K562 (cell line): ENCODE measurements around the gene DDX5. TPM values are rescaled to one million over a fixed set of nuclear protein-coding genes. Genes with fewer than 3 reads are reported as not detected.

Experiments used
- ATAC-seq: fragments of 200-7000 bp; cut with Tn5 transposase; 3 replicates; pipeline ENCODE4 v1.9.1; 2020; ENCODE audit warnings: moderate library complexity
- BruUV-seq: library from RNA; stranded (reverse); fragments of 400-500 nt; replicated peaks from 2 replicates; lab custom pipeline; 2021; lab: Mats Ljungman, UMichigan
- CTCF ChIA-PET: fragments of 300-600 bp; formaldehyde crosslinking; extraction: SDS; loops from one replicate; lab custom pipeline; 2021; ENCODE audit warnings: low intra/inter-chr PET ratio; lab: Yijun Ruan, JAX
- POLR2A ChIA-PET: fragments of 300-600, 350-650 bp; sonication (Branson Sonifier 250); formaldehyde crosslinking; extraction: SDS; loops from one replicate; lab custom pipeline; 2021; ENCODE audit warnings: antibody characterized with exemption, inconsistent platforms; lab: Yijun Ruan, JAX
- DNase-seq, 4 experiments: peaks; one replicate each; pipeline versions ENCODE4 v3.0.0 to v3.0.0-alpha.2; 2011 to 2018; ENCODE audit warnings: low spot score in 3 of 4, mixed read lengths in 3 of 4; ENCODE audit errors: extremely low read depth in 1 of 4
- FAIRE-seq: peaks from 2 replicates; lab custom pipeline; 2011; peaks lifted over from hg19 to GRCh38; lab: Jason Lieb, UNC
- H2AFZ ChIP-seq: 2 replicates; pipeline ENCODE4 v1.6.0; 2011; ENCODE audit warnings: low read depth, low read length, control low read depth, inconsistent platforms
- H3K27ac ChIP-seq: fragments of 200-600 bp; 3 replicates; pipeline ENCODE4 v1.8.0; 2011; ENCODE audit warnings: low read depth, mild to moderate bottlenecking, control low read depth, inconsistent platforms, low read length, moderate library complexity, mixed read lengths; ENCODE audit errors: extremely low read depth
- H3K27me3 ChIP-seq, 2 experiments: fragments of 300-600 bp in 1 of 2; 2 replicates in 1 of 2; 3 replicates in 1 of 2; pipeline versions ENCODE4 v1.6.0 to v1.8.0; 2011; ENCODE audit warnings: inconsistent platforms in 2 of 2, low read length in 2 of 2, mild to moderate bottlenecking in 1 of 2, mixed read lengths in 1 of 2, moderate library complexity in 1 of 2; ENCODE audit not compliant: control insufficient read depth in 2 of 2, insufficient read depth in 2 of 2
- H3K36me3 ChIP-seq: fragments of 300-600 bp; 3 replicates; pipeline ENCODE4 v1.8.0; 2011; ENCODE audit warnings: mild to moderate bottlenecking, low read length, inconsistent platforms; ENCODE audit not compliant: control insufficient read depth, insufficient read depth
- H3K4me1 ChIP-seq, 2 experiments: fragments of 200-600 bp in 1 of 2; replicated peaks in 1 of 2; 2 replicates in 1 of 2; 3 replicates in 1 of 2; pipeline versions ENCODE4 v1.5.1 to v1.8.0; 2011; ENCODE audit warnings: inconsistent platforms in 2 of 2, low read length in 2 of 2, mild to moderate bottlenecking in 1 of 2, mixed read lengths in 1 of 2, moderate library complexity in 1 of 2; ENCODE audit not compliant: control insufficient read depth in 2 of 2, insufficient read depth in 2 of 2
- H3K4me2 ChIP-seq: 2 replicates; pipeline ENCODE4 v1.6.1; 2011; ENCODE audit warnings: low read length, control low read depth, inconsistent platforms, mixed read lengths; ENCODE audit not compliant: insufficient read depth
- H3K4me3 ChIP-seq: fragments of 200-600 bp; sonication (generic), shearing (Covaris generic); 2 replicates; pipeline ENCODE4 v1.5.1; 2016; ENCODE audit warnings: control low read depth, inconsistent platforms
- H3K79me2 ChIP-seq: fragments of 200-600 bp; 3 replicates; pipeline ENCODE4 v1.8.0; 2011; ENCODE audit warnings: low read length, inconsistent platforms; ENCODE audit not compliant: control insufficient read depth, insufficient read depth
- H3K9ac ChIP-seq, 2 experiments: 2 replicates each; pipeline versions ENCODE4 v1.6.0 to v1.6.1; 2011; ENCODE audit warnings: low read depth in 2 of 2, low read length in 2 of 2, control low read depth in 1 of 2, inconsistent platforms in 1 of 2, mild to moderate bottlenecking in 1 of 2, mixed read lengths in 1 of 2; ENCODE audit not compliant: insufficient read depth in 1 of 2
- H3K9me1 ChIP-seq: one replicate; pipeline ENCODE4 v1.6.0; 2011; ENCODE audit warnings: inconsistent platforms, mild to moderate bottlenecking, low read length, moderate library complexity; ENCODE audit not compliant: control insufficient read depth, insufficient read depth
- H3K9me3 ChIP-seq: replicated peaks from 2 replicates; pipeline ENCODE4 v1.5.1; 2011; ENCODE audit warnings: low read depth, low read length, inconsistent platforms; ENCODE audit not compliant: control insufficient read depth, insufficient read depth
- H4K20me1 ChIP-seq: replicated peaks from 2 replicates; pipeline ENCODE4 v1.6.1; 2011; ENCODE audit warnings: low read length, inconsistent platforms, mixed read lengths; ENCODE audit not compliant: control insufficient read depth, insufficient read depth
- ATF7 ChIP-seq: fragments of 450-650 bp; IDR thresholded peaks from 2 replicates; pipeline ENCODE4 v1.7.1; 2014; ENCODE audit warnings: mild to moderate bottlenecking, moderate library complexity
- C11orf30 ChIP-seq: fragments of 450-650 bp; IDR thresholded peaks from 2 replicates; pipeline ENCODE4 v1.6.1; 2016; ENCODE audit warnings: low read depth, mild to moderate bottlenecking
- CBX3 ChIP-seq, 2 experiments: IDR thresholded peaks; 1 replicate in 1 of 2; 2 replicates in 1 of 2; pipeline ENCODE4 v1.6.1; 2012; ENCODE audit warnings: inconsistent platforms in 2 of 2, low read length in 2 of 2, borderline replicate concordance in 1 of 2, control low read depth in 1 of 2
- DIDO1 ChIP-seq: fragments of 450-650 bp; IDR thresholded peaks from 2 replicates; pipeline ENCODE4 v1.6.1; 2016; ENCODE audit warnings: low read depth, missing biosample characterization, missing genetic modification characterization
- HSF4 ChIP-seq: fragments of 250-450 bp; sonication (Bioruptor Pico); IDR thresholded peaks from 2 replicates; pipeline ENCODE4 v2.1.2; 2022; ENCODE audit warnings: mild to moderate bottlenecking, moderate library complexity, borderline replicate concordance
- NCOA6 ChIP-seq: fragments of 450-650 bp; IDR thresholded peaks from 2 replicates; pipeline ENCODE4 v1.6.1; 2017; ENCODE audit warnings: mild to moderate bottlenecking
- SAFB2 ChIP-seq: fragments of 200-400 bp; formaldehyde crosslinking; IDR thresholded peaks from 2 replicates; pipeline ENCODE4 v1.6.1; 2018; ENCODE audit warnings: borderline replicate concordance, low read length, low read depth, moderate library complexity; ENCODE audit not compliant: severe bottlenecking
- TAF15 ChIP-seq: fragments of 200-400 bp; formaldehyde crosslinking; IDR thresholded peaks from 2 replicates; pipeline ENCODE4 v1.6.1; 2017; ENCODE audit warnings: mild to moderate bottlenecking, low read depth, low read length, moderate library complexity
- TSC22D4 ChIP-seq: fragments of 450-650 bp; IDR thresholded peaks from 2 replicates; pipeline ENCODE4 v1.6.1; 2016; ENCODE audit warnings: missing genetic modification characterization, missing biosample characterization, control low read depth
- ZC3H4 ChIP-seq: sonication (generic); formaldehyde crosslinking; IDR thresholded peaks from 2 replicates; pipeline ENCODE4 v1.9.0; 2021; ENCODE audit warnings: missing genetic modification reagents, borderline replicate concordance
- ZNF696 ChIP-seq: fragments of 250-450 bp; sonication (Bioruptor Pico); conservative IDR thresholded peaks from 2 replicates; pipeline ENCODE4 v1.4.0; 2020; ENCODE audit warnings: mild to moderate bottlenecking, moderate library complexity
- WGBS: fragments of 100-300 bp; shearing (Covaris generic); methylation state at CpG from one replicate; pipeline ENCODE4 v1.1.6; 2016; ENCODE audit warnings: low coverage, mixed read lengths; ENCODE audit not compliant: insufficient coverage; ENCODE audit errors: missing lambda C conversion rate; 5-methylcytosine and 5-hydroxymethylcytosine counted together
- in situ Hi-C: fragments of 300-500 bp; cut with MboI; formaldehyde crosslinking; loops from 4 replicates; pipeline ENCODE4 v1.15.0; 2018; ENCODE audit warnings: inconsistent platforms, mixed read lengths
- intact Hi-C: fragments of 100-400 bp; cut with micrococcal nuclease; formaldehyde crosslinking; loops from 2 replicates; pipeline ENCODE4 v1.14.2; 2022
- polyA plus RNA-seq, 8 experiments: library from polyadenylated mRNA; depleted of rRNA in 4 of 8; stranded (reverse) in 5 of 8; unstranded in 3 of 8; fragments of >200 nt; fragmentation: Nextera tagmentation in 2 of 8; fragmentation: Illumina TruSeq in 1 of 8; extraction: Ambion mirVana in 2 of 8; extraction: Trizol in 1 of 8; gene quantifications; 2 replicates each; pipeline versions ENCODE4 v1.2.1 to v1.2.3, GENCODE V29; 2011 to 2014; ENCODE audit warnings: inconsistent platforms in 1 of 8, missing spikeins in 1 of 8
- total RNA-seq, 7 experiments: library from RNA; depleted of rRNA in 6 of 7; stranded (reverse); fragments of >200 nt in 6 of 7; fragmentation: Illumina TruSeq in 2 of 7; extraction: Trizol in 2 of 7; gene quantifications; 2 replicates each; pipeline versions ENCODE4 v1.2.1 to v1.2.3, GENCODE V29; 2011 to 2021; ENCODE audit warnings: low replicate concordance in 1 of 7
- TF ChIP-seq, protein P1 (sequence below): fragments of 450-650 bp; IDR thresholded peaks from 2 replicates; pipeline ENCODE4 v1.6.1; 2016; ENCODE audit warnings: antibody characterized with exemption
- TF ChIP-seq, protein P2 (sequence below): fragments of 250-450 bp; sonication (Bioruptor Pico); IDR thresholded peaks from 2 replicates; pipeline ENCODE4 v1.8.0; 2022; ENCODE audit warnings: moderate library complexity, mild to moderate bottlenecking, inconsistent platforms
- TF ChIP-seq, protein P3 (sequence below): fragments of 250-450 bp; sonication (Bioruptor Pico); IDR thresholded peaks from 2 replicates; pipeline ENCODE4 v1.5.0; 2021

DDX5 gene
- total and polyA plus RNA-seq, 9 of the 15 experiments (the other 6 are each of a cell fraction or from before 2014, with no cell fraction given), result 306 to 1,639 (median 604) TPM

DNA sequence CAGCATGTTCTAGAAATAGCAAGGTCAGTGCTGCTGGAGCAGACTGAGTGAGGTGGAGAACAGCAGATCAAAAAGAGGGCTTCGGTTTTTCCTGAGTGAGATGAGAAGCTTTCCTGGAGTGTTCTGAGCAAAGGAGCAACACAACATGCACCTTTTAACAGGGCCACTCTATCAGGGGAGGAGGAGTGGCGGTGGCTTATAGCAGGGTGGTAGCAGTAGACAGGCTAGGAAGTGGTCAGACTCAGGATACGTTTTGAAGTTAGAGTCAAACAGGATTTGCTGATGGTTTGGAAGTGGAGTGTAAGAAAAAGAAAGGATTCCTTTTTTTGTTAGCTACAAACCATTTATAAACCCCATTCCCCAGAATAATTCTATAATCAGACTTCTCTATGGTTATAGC lies 21.7 kb downstream of the DDX5 start:
- H3K9ac ChIP-seq, result no peak overlapping the region
- POLR2A ChIA-PET, result interaction anchor here (0.6 to 2.0 kb wide), 5 partner anchors 13 to 104 kb away, joined by 3 to 12 read pairs (median 7); partner anchors contain the start of gene POLG2
- no peak for FAIRE-seq

More for the DNA sequence above, 21.7 kb downstream of the DDX5 start:
- BruUV-seq, result no TSS peak
- ATAC-seq (no peak; the same call in 2 of the 3 replicates), DNase-seq (no peak)
- H3K27me3 ChIP-seq, result no peaks in the 10 kb centered on the region
- H3K4me2 ChIP-seq, result no peak overlapping the region
- CTCF ChIA-PET, result no interaction called here
- peaks cover 85% of the 10 kb centered on the region for H3K36me3 ChIP-seq
- no peaks in the 10 kb centered on the region for H3K79me2 ChIP-seq
- H3K4me1 ChIP-seq, result no peaks in the 10 kb centered on the region
- no peaks in the 10 kb centered on the region for H4K20me1 ChIP-seq
- 77% methylated on average over 3 of the region's 3 CpGs for WGBS
- TF ChIP-seq ZNF696 (CRISPR knock-in tag), result no peak
- TF ChIP-seq ATF7, result no peak
- TF ChIP-seq C11orf30, result no peak
- TF ChIP-seq TSC22D4 (tag), result no peak
- TF ChIP-seq, protein P1, sequence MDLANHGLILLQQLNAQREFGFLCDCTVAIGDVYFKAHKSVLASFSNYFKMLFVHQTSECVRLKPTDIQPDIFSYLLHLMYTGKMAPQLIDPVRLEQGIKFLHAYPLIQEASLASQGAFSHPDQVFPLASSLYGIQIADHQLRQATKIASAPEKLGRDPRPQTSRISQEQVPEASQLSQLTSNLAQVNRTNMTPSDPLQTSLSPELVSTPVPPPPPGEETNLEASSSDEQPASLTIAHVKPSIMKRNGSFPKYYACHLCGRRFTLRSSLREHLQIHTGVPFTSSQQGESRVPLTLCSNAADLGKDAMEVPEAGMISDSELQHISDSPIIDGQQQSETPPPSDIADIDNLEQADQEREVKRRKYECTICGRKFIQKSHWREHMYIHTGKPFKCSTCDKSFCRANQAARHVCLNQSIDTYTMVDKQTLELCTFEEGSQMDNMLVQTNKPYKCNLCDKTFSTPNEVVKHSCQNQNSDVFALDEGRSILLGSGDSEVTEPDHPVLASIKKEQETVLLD, result no peak
- TF ChIP-seq NCOA6, result no peak
- no peak for TF ChIP-seq HSF4 (CRISPR knock-in tag)
- no peak for TF ChIP-seq CBX3 (IDR thresholded peaks at IDR 0.05; ENCODE audit: borderline replicate concordance in 1 of 2, low read length in 2 of 2)
- no peak for TF ChIP-seq SAFB2
- TF ChIP-seq TAF15, result no peak
- TF ChIP-seq, protein P2, sequence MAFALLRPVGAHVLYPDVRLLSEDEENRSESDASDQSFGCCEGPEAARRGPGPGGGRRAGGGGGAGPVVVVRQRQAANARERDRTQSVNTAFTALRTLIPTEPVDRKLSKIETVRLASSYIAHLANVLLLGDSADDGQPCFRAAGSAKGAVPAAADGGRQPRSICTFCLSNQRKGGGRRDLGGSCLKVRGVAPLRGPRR (CRISPR knock-in tag), result no peak
- no peak for TF ChIP-seq ZC3H4 (CRISPR knock-in tag)
- TF ChIP-seq, protein P3, sequence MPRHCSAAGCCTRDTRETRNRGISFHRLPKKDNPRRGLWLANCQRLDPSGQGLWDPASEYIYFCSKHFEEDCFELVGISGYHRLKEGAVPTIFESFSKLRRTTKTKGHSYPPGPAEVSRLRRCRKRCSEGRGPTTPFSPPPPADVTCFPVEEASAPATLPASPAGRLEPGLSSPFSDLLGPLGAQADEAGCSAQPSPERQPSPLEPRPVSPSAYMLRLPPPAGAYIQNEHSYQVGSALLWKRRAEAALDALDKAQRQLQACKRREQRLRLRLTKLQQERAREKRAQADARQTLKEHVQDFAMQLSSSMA, result no peak
- no peak for TF ChIP-seq DIDO1 (tag)
- in situ Hi-C loops (no loop called here), intact Hi-C loops (no loop called here)
- no peak overlapping the region for H3K4me3 ChIP-seq
- no peak overlapping the region for H3K27ac ChIP-seq
- H3K9me1 ChIP-seq, result no peaks in the 10 kb centered on the region
- no peaks in the 10 kb centered on the region for H3K9me3 ChIP-seq
- no peak overlapping the region for H2AFZ ChIP-seq
